Measurements from ENCODE around the gene GAMT.
A peak's percentile ranks its signal among the peaks of the same experiment; 100 is the strongest.

Gene GAMT

DNA sequence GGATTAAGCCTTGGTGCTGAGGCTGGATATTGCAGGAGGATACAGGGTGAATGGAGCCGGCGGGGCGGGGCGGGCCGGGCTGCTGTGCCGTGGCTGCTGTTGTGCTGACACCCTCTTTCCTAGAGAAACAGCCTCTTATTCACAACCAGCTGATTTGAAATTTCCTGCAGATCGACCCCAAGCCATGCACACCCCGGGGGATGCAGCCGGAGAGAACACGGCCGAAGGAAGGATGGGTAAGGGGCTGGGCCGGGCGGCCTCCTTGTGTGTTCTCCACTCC, 17.1 kb upstream of the GAMT start:
- DNase-seq (ENCODE audit: low spot score): no peak

DNA sequence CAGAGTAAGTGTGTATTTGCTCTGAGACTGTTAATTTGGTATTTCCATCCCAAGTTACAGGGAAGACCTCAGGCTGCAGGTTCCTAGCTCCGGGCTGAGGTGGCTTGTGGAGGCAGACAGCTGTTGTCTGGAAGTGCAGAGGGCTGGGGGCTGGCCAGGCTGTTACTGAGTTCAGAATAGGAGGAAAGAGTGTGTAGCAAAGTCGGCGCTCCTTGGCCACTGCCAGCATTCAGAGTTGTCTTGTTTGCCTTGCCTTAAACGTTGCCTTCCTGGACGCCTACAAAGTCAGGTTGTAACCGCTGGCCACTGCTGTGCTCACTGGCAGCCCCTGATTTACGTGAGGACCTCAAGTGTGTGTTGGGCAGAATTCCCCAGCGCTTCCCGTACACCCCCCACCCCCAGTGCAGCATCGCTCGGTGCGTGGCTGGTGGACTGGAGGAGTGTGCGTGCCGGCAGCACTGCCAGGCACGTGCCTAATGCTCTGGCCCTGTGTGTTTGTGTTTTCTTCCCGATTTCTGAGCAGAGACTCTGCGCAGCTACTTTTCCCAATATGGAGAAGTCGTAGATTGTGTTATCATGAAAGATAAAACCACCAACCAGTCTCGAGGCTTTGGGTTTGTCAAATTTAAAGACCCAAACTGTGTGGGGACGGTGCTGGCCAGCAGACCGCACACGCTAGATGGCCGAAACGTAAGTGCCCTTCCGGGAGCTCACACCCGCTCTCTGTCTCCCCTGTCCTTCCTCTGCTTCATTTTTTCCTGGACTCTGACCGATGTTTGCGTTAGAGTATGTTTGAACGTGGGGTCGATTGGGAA, 16.5 kb upstream of the GAMT start:
- DNase-seq (ENCODE audit: low spot score): no peak

DNA sequence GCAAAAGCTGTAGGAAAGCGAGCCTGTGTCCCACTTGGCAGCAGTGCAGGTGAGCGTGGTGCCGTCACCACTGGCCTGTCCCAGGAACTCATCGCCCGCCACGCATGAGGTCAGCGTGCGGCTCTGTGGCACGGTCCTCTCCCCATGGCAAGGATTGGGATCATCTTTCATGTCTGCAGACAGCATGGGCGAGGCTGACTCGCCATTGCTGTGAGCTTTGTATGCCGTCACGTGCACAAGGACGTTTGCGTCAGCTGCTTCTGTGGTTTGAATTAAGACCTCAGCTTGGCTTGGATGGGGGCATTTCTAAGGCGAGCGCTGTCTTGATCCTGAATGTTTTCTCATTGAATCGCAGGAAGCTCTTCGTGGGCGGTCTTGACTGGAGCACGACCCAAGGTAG, 15.8 kb upstream of the GAMT start:
- DNase-seq (ENCODE audit: low spot score): no peak

DNA sequence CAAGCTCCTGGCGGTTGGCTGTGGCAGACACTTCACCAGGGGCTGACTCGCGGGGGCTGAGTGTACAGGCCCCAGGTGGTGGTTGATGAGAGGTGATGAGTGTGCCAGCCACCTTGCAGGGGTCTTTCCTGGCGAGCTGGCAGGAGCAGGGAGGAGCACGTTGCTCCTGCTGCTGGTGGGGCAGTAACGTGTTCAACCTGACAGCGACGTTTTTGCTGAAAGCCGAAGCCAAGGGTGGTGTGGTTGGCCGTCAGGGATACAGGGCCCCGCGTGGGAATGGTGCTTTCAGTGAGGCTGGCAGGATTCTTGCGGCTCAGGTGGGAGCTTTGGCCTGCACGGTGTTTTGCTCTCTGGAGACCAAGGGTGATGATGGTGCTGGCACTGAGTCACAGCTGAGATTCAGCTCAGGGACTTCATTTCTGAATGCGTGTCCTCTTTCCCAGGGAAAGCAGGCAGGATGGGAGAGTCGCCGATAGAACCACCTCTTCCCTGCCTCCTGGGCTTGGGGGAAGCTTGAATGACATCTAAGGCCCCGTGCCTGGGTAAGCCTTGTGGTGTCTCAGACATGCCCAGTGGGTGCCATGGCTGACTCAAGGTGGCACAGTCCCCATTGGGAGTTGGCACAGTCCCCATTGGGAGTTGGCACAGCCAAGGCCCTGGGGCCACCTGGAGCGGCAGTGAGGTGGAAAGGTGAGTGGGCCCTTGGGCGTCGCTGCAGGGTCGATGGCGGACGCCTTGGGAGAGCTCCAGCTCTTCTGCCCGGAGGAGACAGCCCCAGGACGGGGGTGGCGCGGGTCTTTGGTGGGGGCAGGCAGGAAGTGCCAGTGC, 14.9 kb upstream of the GAMT start:
- no peak for DNase-seq (ENCODE audit: low spot score)

DNA sequence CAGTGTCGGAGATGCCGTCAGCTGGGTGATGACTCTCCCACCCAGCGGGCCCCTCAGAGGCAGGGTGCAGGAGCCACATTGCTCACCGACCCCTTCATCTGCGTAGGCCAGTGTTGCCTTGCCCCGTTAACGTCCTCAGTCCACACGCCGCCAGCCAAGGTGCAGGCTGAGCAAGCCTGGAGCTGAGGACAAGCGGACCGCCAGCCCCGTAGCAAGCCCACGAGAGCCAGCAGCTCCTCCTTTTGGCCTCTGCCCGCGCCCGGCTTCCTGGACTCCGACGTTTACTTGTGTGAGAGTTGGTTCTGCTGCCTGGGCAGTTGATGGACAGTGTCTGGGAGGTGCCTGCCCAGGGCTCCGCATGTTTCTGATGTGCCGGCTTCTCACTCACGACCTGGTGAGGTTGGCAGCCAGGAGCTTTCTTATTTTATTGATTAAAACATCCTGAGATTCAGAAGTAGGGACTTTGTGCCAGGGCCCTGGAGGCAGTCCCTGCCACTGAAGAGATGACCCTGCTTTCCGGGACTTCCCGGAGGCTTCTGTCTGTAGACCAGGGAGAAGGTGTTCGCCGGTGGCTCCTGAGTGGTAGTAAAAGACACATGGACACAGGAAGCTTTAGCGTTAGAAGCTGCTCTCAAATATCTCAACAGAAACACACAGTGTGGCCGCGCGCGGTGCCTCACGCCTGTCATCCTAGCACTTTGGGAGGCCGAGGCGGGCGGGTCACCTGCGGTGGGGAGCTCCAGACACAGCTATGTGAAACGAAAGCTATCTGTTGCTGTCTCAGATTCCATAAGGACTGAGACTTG, 11.9 kb upstream of the GAMT start:
- no peak for DNase-seq (ENCODE audit: low spot score)

DNA sequence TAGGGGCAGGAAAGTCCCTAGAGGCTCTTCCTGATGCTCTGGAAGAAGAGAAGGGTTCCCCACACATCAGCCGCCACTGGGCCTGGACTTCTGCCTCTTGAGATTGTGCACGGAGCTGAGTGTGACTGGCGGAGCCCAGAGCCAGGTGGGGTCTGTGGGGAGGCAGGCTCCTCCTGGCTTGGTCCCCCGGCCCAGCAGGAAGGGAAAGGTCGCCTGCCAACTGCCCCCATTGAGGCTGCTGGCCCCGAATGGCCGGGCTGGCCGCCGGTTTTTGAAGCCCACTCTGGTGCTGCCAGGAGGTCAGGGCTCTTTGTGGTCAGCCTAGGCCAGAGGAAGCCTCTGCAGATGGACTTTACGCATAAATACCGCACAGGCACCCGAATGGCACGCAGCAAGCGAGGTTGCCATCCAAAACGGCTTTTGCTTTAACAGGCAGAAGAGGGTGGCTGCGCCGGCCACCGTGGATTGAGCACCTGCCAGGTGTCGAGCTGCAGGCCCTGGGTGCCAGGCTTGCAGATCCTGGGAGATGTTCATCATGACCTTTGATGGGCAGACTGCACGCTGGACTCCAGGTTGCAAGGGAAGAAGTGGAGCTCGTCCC, 11.1 kb upstream of the GAMT start:
- DNase-seq (ENCODE audit: low spot score): no peak

- DNase-seq (ENCODE audit: low spot score): no peak
Observed at GRCh38 chr19:1411255-1412191, 10.2 kb upstream of the GAMT start.

DNA sequence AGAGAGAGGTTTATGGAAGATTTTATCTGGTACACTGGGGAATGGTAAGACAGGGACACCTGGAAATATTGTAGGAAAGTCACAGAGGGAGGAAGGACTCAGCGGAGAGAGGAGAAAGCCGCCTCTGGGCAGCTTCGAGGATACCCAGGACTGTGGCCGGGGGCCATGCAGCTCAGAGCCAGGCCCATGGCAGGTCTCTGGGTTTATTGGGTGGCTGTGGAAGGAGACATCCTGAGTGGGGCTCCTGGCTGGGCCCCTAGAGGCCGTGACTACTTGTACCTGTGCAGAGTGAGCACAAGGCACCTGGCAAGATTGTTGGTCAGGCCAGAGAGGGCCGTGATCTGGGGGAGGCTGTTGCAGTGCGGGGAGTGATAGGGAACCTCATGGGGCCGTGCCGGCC, 9.4 kb upstream of the GAMT start:
- DNase-seq (ENCODE audit: low spot score): no peak

- DNase-seq (ENCODE audit: low spot score): no peak
Observed at GRCh38 chr19:1410136-1410786, 8.9 kb upstream of the GAMT start.

DNA sequence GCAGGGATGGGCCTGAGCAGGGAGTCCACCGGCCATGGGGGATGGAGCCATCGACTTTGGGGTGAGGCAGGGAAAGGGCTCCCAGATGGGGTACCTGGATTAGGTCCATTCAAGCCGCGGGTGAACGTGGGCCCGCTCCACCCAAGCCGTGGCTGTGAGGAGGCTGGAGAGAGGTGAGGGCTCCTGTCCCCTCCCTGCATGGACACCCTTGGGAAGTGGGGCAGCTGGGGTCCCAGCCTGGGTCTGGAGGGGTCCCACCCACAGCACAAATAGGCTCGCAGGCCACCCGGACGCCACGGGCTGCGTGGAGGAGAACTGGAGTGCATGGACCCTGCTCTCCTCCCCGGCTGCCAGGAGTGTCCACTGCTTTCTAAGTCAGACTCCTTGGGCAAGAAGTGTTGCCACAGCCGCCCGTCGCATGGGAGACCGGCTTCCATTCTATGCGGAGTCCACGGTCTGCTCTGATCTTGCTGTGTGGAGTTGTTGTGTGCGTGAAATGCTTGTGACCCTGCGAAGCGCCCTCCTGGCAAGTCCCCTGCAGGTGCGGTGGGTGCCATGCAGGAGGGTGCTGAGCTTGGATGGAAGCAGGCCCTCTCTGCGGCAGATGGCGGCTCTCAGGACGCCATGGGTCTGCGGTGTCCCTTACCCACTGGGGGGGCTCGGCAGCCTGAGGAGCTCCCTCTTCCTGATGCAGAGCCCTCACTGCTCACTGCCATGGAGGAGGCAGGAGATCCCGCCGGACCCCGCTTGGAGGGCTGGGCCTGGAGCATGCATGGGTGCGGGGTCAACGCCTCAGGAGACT, 8.1 kb upstream of the GAMT start:
- no peak for DNase-seq (ENCODE audit: low spot score)

- peak; percentile 29 for DNase-seq (ENCODE audit: low spot score)
Observed at GRCh38 chr19:1408300-1409203, 7.2 kb upstream of the GAMT start.

DNA sequence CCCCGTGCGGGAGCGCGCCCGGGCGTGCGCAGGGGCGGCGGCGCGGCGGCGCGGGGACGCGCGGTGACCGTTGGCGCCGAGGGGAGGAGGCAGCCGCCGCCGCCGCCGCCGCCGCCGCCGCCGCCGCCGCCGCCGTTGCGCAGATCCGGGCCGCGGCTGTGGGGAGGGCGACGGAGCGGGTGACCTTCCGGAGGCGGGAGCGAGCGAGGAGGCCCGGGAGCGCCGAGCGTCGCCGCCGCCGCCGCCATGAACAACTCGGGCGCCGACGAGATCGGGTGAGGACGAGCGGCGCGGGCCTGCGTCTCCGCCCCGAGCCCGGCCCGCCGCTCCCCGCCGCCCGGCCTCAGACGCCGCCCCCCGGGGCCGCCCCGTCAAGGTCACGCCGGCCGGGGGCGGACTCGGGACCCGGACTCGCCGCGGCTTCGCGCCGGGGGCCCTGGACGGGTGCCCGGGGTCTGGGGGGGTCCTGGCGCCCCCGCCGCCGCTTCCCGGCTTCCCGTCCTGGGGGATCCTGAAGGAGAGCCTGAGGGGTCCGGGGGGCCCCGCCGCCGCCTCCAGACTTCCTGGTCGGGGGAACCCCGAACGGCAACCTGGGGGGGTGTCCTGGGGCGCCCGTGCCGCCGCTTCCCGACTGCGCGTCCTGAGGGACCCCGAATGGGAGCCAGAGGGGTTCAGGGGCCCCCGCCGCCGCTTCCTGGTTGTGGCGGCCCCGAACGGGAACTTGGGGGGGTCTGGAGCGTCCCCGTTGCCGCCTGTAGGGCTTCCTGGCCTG, 6.4 kb upstream of the GAMT start, which contains the start of gene DAZAP1:
TSS of gene DAZAP1 (plus strand) at position 59 of the 772 bp plus-strand sequence. CDS start at position 247, 188 bp downstream.
- no peak for DNase-seq (ENCODE audit: low spot score)

- peak; percentile 99 for DNase-seq (ENCODE audit: low spot score)
Observed at GRCh38 chr19:1406774-1407527, 5.6 kb upstream of the GAMT start.

DNA sequence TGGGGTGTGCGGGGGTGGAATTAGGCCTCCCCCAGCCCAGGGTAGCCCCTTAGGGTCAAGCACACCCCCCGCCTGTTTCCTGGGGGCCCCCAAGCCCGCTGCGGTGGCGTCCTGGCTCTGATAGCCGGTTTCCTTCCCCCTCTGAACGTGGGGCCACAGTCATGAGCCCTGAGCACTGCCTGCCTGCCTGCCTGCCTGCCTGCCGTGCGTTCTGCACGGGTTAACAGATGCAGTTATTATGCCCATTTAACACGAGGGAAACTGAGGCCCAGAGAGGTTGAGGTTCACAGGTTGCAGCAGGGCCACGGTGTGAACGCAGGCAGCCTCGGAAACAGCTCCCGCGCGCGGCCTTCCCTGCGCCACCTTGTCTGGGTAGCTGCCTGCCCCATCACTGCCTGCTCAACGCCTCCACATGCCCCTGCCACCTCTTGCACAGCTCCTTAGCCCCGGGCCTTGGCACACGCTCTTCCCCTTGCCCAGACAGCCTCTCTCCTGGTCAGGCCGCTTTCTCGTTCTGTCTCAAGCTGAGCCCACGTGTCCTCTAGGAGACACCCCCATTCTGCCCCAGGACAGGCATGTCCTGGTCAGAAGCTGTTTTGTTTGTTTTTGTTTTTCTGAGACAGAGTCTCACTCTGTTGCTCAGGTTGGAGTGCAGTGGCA, 1.2 kb upstream of the GAMT start:
- no peak for DNase-seq (ENCODE audit: low spot score)

DNA sequence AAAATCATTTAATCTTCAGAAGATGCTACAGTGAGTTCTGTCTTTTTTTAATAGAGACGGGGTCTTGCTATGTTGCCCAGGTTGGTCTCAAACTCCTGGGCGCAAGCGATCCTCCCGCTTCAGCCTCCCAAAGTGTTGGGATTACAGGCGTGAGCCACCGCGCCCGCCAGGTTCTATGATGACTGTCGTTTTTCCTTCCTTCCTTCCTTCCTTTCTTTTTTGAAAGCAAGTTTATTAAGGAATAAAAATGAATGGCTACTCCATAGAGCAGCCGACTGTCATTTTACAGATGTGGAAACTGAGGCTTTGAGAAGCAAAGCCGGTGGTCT, 511 bp upstream of the GAMT start:
- DNase-seq (ENCODE audit: low spot score): no peak

DNA sequence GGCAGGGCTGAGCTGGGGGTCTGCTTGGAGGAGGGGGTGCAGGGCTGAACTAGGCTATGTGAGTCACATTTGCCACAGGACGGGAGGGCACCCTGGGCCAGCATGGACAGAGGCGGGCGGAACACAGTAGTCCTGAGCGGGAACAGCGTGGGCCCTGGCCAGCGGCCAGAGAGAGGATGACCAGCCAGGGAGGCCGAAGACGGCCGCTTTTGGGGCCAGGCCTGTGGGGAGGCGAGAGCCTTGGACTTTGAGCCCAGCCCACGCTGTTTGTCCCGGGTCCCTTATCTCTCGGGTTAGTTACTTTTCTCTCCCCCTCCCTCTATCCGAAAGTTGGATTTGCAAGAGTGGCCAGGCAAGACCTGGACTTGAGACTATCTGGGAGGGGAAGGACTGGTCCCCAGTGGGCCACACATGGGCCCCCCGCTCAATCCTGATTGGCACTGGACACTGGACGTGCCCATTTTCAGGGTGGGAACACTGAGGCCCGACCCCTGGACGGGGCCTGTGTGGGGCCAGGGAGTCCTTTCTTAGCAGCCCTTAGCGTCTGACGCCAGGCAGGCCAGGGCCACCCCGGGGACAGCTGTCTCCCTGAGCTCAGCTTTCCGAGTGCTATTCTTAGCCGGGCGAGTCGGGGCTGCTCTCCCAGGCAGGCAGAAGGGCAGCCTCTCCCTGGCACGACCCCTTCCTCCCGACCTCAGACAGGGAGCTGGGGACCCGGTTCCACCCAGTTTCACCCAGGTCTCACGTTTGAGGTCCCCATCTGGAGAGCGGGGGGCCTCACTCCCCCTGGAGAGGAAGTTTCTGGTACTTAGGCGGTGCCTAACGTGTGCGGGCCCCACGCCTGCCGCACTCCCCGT, 833 bp downstream of the GAMT start:
- no peak for DNase-seq (ENCODE audit: low spot score)
